ENCODE data around the gene CDK7.

The CDK7 gene

GRCh38 chr5:69261034-69261433 lies 26.3 kb downstream of the CDK7 start:
- no peak for DNase-seq (ENCODE audit: low read depth, low spot score)
- no peak overlapping the region for H3K4me3 ChIP-seq (ENCODE audit: insufficient read length, low read depth)
- TF ChIP-seq YY1 (IDR thresholded peaks at IDR 0.05; ENCODE audit: insufficient read depth, insufficient read length) (no peak), ZNF274 (IDR thresholded peaks at IDR 0.05; ENCODE audit: low read depth, low read length) (no peak), SUZ12 (IDR thresholded peaks at IDR 0.05; ENCODE audit: extremely low read depth, insufficient read depth, insufficient read length) (no peak)
- peaks cover 62% of the 10 kb centered on the region for H3K36me3 ChIP-seq (ENCODE audit: insufficient read depth, insufficient read length, low read length)
- H3K27me3 ChIP-seq (ENCODE audit: insufficient read depth, insufficient read length) = no peaks in the 10 kb centered on the region
- no peak overlapping the region for H3K9ac ChIP-seq (ENCODE audit: insufficient read length, low read depth)
- H3K4me1 ChIP-seq (ENCODE audit: insufficient read depth, insufficient read length) = no peaks in the 10 kb centered on the region
- H3K9me3 ChIP-seq (ENCODE audit: insufficient read depth, low read length) = no peaks in the 10 kb centered on the region

- no peak for DNase-seq (ENCODE audit: low read depth, low spot score)
- peaks cover 65% of the 10 kb centered on the region for H3K36me3 ChIP-seq (ENCODE audit: insufficient read depth, insufficient read length, low read length)
- no peak for TF ChIP-seq SUZ12 (IDR thresholded peaks at IDR 0.05; ENCODE audit: extremely low read depth, insufficient read depth, insufficient read length)
- TF ChIP-seq YY1 (IDR thresholded peaks at IDR 0.05; ENCODE audit: insufficient read depth, insufficient read length) = no peak
- no peak for TF ChIP-seq ZNF274 (IDR thresholded peaks at IDR 0.05; ENCODE audit: low read depth, low read length)
- H3K4me3 ChIP-seq (ENCODE audit: insufficient read length, low read depth) = no peak overlapping the region
- no peak overlapping the region for H3K9ac ChIP-seq (ENCODE audit: insufficient read length, low read depth)
- no peaks in the 10 kb centered on the region for H3K9me3 ChIP-seq (ENCODE audit: insufficient read depth, low read length)
- H3K4me1 ChIP-seq (ENCODE audit: insufficient read depth, insufficient read length) = no peaks in the 10 kb centered on the region
- H3K27me3 ChIP-seq (ENCODE audit: insufficient read depth, insufficient read length) = no peaks in the 10 kb centered on the region
Measured at GRCh38 chr5:69265931-69266330, 31.2 kb downstream of the CDK7 start.

GRCh38 chr5:69268899-69269298 lies 34.2 kb downstream of the CDK7 start:
- Histone ChIP-seq H3K9me3 (ENCODE audit: insufficient read depth, low read length) (no peaks in the 10 kb centered on the region), H3K36me3 (ENCODE audit: insufficient read depth, insufficient read length, low read length) (peaks cover 53% of the 10 kb centered on the region), H3K4me3 (ENCODE audit: insufficient read length, low read depth) (no peak overlapping the region), H3K27me3 (ENCODE audit: insufficient read depth, insufficient read length) (no peaks in the 10 kb centered on the region), H3K4me1 (ENCODE audit: insufficient read depth, insufficient read length) (no peaks in the 10 kb centered on the region), H3K9ac (ENCODE audit: insufficient read length, low read depth) (no peak overlapping the region)
- TF ChIP-seq YY1 (IDR thresholded peaks at IDR 0.05; ENCODE audit: insufficient read depth, insufficient read length) (no peak), ZNF274 (IDR thresholded peaks at IDR 0.05; ENCODE audit: low read depth, low read length) (no peak), SUZ12 (IDR thresholded peaks at IDR 0.05; ENCODE audit: extremely low read depth, insufficient read depth, insufficient read length) (no peak)
- DNase-seq (ENCODE audit: low read depth, low spot score) = no peak

- peaks cover 49% of the 10 kb centered on the region for H3K36me3 ChIP-seq (ENCODE audit: insufficient read depth, insufficient read length, low read length)
- no peaks in the 10 kb centered on the region for H3K27me3 ChIP-seq (ENCODE audit: insufficient read depth, insufficient read length)
- TF ChIP-seq ZNF274 (IDR thresholded peaks at IDR 0.05; ENCODE audit: low read depth, low read length) = no peak
- TF ChIP-seq YY1 (IDR thresholded peaks at IDR 0.05; ENCODE audit: insufficient read depth, insufficient read length) = no peak
- H3K4me3 ChIP-seq (ENCODE audit: insufficient read length, low read depth) = no peak overlapping the region
- no peaks in the 10 kb centered on the region for H3K9me3 ChIP-seq (ENCODE audit: insufficient read depth, low read length)
- H3K4me1 ChIP-seq (ENCODE audit: insufficient read depth, insufficient read length) = no peaks in the 10 kb centered on the region
- DNase-seq (ENCODE audit: low read depth, low spot score) = no peak
- no peak overlapping the region for H3K9ac ChIP-seq (ENCODE audit: insufficient read length, low read depth)
Measured at GRCh38 chr5:69270840-69271239, 36.2 kb downstream of the CDK7 start.

GRCh38 chr5:69271376-69271775 lies 36.7 kb downstream of the CDK7 start:
- TF ChIP-seq ZNF274 (IDR thresholded peaks at IDR 0.05; ENCODE audit: low read depth, low read length) = no peak
- no peak for TF ChIP-seq SUZ12 (IDR thresholded peaks at IDR 0.05; ENCODE audit: extremely low read depth, insufficient read depth, insufficient read length)
- TF ChIP-seq YY1 (IDR thresholded peaks at IDR 0.05; ENCODE audit: insufficient read depth, insufficient read length) = no peak
- Histone ChIP-seq H3K4me1 (ENCODE audit: insufficient read depth, insufficient read length) (no peaks in the 10 kb centered on the region), H3K9me3 (ENCODE audit: insufficient read depth, low read length) (no peaks in the 10 kb centered on the region), H3K27me3 (ENCODE audit: insufficient read depth, insufficient read length) (no peaks in the 10 kb centered on the region), H3K36me3 (ENCODE audit: insufficient read depth, insufficient read length, low read length) (peaks cover 50% of the 10 kb centered on the region), H3K9ac (ENCODE audit: insufficient read length, low read depth) (no peak overlapping the region), H3K4me3 (ENCODE audit: insufficient read length, low read depth) (no peak overlapping the region)
- no peak for DNase-seq (ENCODE audit: low read depth, low spot score)

- Histone ChIP-seq H3K9me3 (ENCODE audit: insufficient read depth, low read length) (no peaks in the 10 kb centered on the region), H3K4me1 (ENCODE audit: insufficient read depth, insufficient read length) (no peaks in the 10 kb centered on the region), H3K4me3 (ENCODE audit: insufficient read length, low read depth) (no peak overlapping the region), H3K9ac (ENCODE audit: insufficient read length, low read depth) (no peak overlapping the region), H3K36me3 (ENCODE audit: insufficient read depth, insufficient read length, low read length) (peaks cover 44% of the 10 kb centered on the region), H3K27me3 (ENCODE audit: insufficient read depth, insufficient read length) (no peaks in the 10 kb centered on the region)
- DNase-seq (ENCODE audit: low read depth, low spot score) = no peak
- TF ChIP-seq SUZ12 (IDR thresholded peaks at IDR 0.05; ENCODE audit: extremely low read depth, insufficient read depth, insufficient read length) = no peak
- no peak for TF ChIP-seq ZNF274 (IDR thresholded peaks at IDR 0.05; ENCODE audit: low read depth, low read length)
- no peak for TF ChIP-seq YY1 (IDR thresholded peaks at IDR 0.05; ENCODE audit: insufficient read depth, insufficient read length)
Measured at GRCh38 chr5:69275563-69275962, 40.9 kb downstream of the CDK7 start.

- Histone ChIP-seq H3K4me3 (ENCODE audit: insufficient read length, low read depth) (no peak overlapping the region), H3K27me3 (ENCODE audit: insufficient read depth, insufficient read length) (no peaks in the 10 kb centered on the region), H3K4me1 (ENCODE audit: insufficient read depth, insufficient read length) (no peaks in the 10 kb centered on the region), H3K9me3 (ENCODE audit: insufficient read depth, low read length) (no peaks in the 10 kb centered on the region), H3K9ac (ENCODE audit: insufficient read length, low read depth) (no peak overlapping the region), H3K36me3 (ENCODE audit: insufficient read depth, insufficient read length, low read length) (peaks cover 41% of the 10 kb centered on the region)
- no peak for DNase-seq (ENCODE audit: low read depth, low spot score)
- TF ChIP-seq SUZ12 (IDR thresholded peaks at IDR 0.05; ENCODE audit: extremely low read depth, insufficient read depth, insufficient read length) (no peak), ZNF274 (IDR thresholded peaks at IDR 0.05; ENCODE audit: low read depth, low read length) (no peak), YY1 (IDR thresholded peaks at IDR 0.05; ENCODE audit: insufficient read depth, insufficient read length) (no peak)
Measured at GRCh38 chr5:69276422-69277174, 41.9 kb downstream of the CDK7 start.
